LHCN-M2 (cell line): Measurements from ENCODE around the gene PPM1N. TPM values are rescaled to one million over a fixed set of nuclear protein-coding genes. Genes with fewer than 3 reads are reported as not detected.

Experiments used
- DNase-seq: peaks from one replicate; pipeline ENCODE4 v3.0.0-alpha.2; 2012; ENCODE audit warnings: low read depth
- total RNA-seq: library from RNA; depleted of rRNA; stranded (reverse); fragments of >200 nt; gene quantifications from 2 replicates; pipeline ENCODE4 v1.2.3, GENCODE V29; 2014

The PPM1N gene
- total RNA-seq, 1 experiment from 2014 or later = 1.7 TPM

DNA sequence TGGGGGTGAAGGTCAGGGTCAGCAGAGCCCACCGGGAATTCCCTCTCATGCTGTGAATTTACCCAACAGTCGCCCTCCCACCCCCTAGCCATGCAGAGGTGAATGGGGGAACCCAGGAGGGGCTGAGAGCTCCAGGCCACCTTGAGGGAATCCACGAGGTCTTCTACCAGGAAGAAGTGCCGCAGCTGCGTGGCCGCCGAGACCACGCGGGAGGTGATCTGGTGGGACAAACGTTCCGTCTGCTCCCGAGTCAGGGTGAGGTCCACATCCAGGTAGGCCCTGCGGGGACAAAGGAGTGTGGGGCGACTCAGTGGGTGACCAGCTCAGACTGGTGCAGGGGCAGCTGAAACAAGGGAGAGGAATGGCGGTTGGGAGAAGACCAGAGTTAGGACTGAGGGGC lies 9.5 kb upstream of the PPM1N start:
- DNase-seq = no peak

DNA sequence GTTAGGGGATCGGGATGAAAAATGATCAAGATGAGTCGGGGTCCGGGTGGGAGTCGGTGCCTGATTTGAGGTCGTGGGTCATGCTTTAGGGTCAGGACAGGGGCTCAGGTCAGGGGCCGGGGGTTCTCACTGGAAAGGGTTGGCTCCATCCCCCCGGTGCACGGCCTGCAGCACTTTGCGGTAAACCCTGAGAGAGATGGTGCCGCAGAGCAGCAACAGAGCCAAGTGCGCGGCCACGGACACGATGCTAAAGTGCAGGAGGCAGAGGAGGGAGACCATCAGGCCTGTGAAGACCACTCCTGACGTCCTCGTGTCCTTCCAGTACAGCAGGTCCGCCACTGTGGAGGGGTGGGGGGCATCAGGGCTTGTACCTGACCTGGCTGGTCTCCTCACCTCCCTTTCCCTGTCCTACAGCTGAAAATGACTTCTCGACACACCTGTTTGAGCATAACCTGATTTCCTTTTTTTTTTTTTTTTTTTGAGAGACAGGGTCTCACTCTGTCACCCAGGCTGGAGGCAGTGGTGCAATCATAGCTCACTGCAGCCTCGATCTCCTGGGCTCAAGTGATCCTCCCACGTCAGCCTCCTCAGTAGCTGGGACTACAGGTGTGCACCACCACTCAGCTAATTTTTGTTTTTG lies 8.9 kb upstream of the PPM1N start:
- DNase-seq = no peak

DNA sequence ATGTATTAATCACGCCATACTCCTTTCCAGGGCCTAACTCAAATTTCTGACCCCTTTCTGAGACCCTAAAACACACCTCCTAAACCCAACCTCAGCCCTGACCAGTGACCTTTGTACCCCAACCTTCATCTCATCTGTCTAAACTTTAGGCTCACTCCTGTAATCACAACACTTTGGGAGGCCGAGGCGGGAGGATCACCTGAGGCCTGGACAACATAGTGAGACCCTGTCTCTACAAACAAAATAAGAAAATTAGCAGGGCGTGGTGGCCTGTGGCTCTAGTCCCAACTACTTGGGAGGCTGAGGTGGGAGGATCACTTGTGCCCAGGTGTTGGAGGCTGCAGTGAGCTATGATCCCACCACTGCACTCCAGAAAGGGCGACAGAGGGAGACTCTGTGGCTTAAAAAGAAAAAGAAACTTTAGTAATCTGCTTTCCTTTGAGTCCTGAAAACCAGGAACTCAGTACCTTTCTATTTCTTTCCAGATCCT lies 6.1 kb upstream of the PPM1N start:
- no peak for DNase-seq

DNA sequence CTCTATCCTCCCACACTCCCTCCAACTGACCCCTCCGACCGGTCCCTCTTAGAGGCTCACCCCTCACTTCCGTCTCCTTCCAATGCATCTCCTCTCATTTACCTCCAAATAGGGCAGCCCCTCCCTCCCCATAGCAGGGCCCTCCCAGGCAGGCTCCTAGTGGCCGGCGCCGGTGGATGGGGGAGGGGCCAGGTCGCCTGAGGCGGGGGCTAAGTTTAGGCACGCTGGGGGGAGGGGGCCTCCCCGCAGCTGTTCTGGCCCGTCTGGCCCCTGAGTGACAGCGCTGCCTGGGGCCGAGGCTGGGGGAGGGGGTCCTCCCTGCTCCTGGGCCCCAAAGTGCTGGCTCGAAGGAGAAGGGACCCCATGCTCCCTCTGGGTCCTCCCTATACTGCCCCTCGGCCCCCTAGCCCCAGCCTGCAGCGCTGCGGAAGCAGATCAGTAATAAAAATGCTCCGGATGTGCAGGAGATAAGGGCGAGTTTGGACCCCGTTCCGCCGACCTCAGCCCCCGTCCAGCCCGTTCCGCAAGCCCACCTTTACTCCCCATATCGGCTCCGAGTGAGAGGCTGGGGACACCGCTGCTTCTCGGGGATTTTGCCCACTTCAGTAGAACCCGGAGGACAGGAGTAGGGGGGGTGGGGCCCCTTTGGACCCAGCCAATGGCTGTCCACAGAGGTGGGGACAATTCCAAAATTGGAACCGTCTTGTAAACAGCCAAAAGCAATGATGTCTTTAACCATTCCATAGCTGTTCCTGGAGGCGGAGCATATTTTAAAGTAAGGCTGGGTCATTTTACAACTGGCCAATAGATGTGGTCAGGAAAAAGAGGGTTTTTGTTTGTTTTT lies 5.4 kb upstream of the PPM1N start:
- DNase-seq = peak; percentile 86

DNA sequence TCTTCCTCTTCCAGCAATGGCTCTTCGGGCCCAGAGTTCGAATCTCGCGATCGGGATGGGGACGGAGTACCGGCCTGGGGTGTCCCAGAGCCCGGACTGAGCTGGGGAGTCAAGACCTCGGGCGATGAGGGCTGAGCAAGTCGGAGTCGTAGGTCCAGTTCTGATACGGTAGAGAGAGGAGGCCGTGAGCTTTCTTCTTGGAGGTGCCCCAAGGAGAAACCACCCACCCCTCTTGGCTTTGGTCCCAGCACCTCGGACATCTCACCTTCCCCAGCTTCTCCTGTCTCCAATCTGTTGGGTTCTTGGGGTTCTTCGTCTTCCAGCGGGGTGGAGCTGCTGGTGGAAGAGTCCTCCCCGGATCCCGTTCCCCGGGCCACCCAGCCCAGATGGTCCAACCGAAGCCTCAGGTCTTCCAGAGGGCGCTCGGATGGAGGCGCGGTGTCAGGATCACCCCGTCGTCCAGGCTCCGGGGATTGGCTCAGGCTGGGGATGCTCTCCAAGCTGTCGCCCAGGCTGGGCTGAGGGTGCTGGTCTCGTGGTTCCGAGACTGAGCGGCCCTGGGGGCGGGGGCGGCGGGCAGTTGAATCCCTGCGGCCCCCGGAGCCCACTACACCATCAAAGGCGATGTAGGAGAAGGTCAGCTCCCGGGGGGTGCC lies 3.9 kb upstream of the PPM1N start:
- no peak for DNase-seq

DNA sequence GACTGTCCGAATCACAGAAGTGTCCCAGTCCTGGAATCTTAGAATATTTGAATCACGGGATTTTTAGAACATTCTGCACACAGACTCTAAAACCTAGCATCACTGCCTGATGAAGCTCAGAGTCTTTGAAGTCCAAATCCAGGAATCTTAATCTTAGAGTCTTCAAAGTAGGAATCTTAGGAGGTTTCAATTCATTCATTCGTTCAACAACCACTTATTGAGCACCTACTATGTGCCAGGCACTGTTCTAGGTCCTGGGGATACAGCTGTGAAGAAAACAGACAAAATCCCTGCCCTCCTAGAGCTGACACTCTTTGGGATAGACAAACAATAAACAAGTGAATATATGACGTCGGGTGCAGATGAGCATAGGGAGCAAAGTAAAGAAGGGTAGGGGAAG lies 3.1 kb upstream of the PPM1N start:
- DNase-seq = no peak

DNA sequence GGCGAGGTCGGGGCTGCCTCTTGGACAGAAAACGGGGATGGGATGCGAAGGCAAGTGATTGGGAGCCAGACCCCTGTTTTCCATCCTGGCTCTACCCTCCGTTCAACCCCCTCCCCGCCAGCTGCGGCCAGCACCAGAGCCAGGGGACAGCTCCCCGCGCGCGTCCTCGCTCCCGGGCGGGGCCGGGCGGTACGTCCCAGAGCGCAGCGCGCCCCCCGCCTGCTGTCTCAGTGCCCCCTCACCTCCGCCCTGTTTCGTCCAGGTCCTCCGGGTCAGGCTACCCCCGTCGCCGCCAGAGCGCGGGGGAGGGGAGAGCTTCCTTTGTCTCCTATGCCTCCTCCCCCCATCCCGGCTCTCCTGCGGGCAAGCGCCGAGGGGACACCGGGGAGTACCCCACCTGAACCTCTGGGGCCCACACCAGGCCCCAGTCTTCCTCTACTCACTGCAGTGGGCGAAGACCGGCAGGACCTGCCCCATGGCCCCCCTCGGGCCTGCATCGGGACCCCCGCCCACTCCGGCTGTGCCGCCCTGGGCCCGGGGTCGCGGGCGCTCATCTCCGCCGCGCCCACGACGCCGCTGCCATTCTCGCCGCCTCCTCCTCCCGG lies 1.8 kb upstream of the PPM1N start:
- DNase-seq = no peak

DNA sequence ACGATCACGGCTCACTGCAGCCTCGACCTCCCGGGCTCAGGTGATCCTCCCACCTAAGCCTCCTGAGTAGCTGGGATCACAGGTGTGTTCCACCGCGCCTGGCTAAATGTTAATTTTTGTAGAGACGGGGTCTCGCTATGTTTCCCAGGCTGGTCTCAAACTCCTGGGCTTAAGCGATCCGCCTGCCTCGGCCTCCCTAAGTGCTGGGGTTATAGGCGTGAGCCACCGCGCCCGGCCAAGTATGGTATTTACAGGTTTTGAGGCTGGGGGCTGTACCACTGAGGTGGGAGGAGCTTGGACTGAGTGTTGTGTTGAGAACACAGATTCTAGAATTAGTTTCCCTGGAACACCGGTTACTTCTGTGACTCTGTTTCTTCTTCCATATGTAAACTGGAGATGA lies 452 bp upstream of the PPM1N start:
- no peak for DNase-seq

DNA sequence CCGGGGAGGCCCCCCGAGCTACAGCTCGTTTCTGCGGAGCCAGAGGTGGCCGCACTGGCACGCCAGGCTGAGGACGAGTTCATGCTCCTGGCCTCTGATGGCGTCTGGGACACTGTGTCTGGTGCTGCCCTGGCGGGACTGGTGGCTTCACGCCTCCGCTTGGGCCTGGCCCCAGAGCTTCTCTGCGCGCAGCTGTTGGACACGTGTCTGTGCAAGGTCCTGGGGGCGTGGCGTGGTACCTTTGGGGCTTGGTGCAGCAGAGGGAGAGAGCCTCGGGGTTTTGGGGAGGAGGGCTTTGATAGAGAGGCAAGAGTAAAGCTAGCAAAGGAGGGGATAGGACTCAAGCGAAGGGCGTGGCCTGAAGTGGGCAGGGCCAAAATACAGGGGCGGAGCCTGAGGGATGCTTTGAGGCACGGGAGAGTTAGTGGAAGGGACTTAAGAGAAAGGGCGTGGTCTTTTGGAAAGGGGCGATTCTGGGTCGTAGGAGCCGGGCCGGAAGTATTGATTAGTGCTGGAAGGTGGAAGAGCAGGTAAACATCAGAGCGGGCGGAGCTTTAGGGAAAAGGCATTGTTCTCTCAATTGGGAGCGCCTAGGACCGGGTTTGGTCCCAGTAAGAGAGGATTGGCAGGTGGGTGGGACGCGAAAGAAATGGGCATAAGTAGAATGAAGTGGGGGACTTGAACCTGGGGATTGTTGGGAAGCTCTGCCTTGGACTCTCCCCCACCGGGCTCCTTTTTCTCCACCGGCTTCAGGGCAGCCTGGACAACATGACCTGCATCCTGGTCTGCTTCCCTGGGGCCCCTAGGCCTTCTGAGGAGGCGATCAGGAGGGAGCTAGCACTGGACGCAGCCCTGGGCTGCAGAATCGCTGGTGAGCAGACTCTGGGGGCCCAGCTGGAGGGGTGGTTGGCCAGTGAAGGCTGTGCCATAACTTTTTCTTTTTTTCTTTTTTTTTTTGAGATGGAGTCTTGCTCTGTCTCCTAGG lies 1.2 kb downstream of the PPM1N start:
- peak; percentile 26 for DNase-seq

DNA sequence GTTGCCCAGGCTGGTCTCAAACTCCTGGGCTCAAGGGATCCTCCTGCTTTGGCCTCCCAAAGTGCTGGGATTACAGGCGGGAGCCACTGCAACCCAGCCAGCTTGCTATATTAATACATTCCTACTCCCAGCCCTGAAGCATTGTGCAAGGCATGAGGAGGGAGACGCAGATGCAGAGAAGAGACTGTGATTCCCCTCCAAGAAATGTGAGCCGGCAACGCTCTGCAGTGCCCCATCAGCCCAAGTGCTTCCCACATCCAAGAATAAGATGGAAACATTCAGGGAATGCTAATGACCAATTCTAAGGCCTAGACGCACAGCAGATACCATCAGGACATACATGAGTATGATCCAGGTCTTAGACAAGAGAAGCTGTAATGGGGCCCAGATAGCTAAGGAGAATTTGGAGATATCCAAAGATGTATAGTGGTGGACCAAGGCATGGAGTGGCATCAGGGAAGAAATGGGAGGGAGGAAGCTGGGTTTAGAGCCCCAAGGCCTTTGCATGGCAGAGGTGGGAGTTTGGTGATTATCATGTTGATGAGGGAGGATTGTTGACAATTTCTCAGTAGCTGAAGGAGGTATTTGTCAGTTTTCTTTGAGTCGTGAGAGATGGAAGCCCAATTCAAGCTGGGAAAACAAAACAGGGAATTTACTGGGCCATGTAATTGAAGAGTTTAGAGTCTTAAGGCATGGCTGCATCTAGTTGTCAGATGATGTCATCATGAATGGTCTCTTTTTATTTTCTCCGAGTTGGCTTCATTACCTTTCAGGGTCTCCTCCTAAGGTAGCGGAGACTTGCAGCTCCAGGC lies 2.9 kb downstream of the PPM1N start:
- DNase-seq = no peak

DNA sequence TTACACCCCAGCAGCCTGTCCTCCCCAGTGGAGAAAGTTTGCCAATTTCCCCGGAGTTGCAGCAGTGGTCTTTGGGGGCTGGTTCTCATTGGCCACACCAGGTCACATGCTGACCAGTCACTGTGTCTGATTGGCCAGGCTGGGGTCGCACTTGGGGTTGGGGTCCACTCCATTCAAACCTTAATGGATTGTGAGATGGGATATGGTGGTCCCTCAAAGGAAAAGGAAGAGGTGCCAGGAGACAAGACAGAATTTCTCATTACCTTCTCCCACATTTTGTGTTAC lies 3.4 kb downstream of the PPM1N start:
- DNase-seq = no peak

DNA sequence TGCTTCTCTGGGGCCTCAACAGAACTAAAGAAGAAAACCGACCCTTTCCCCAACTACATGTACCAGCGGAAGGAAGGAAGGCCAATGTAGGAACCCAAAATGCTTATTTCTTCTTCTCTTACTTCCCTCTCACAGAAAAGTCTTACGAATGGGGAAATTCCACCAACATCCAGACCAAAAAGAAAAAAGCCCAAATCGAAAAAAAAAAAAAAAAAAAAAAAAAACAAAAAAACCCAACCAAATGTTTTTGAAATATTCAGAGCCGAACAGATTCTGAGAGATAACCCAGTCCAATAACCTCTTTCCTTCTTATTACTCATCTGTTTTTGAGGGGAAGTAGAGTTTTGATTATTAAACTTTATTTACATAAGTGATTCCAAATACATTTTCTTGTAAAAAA lies 3.9 kb downstream of the PPM1N start:
- no peak for DNase-seq

DNA sequence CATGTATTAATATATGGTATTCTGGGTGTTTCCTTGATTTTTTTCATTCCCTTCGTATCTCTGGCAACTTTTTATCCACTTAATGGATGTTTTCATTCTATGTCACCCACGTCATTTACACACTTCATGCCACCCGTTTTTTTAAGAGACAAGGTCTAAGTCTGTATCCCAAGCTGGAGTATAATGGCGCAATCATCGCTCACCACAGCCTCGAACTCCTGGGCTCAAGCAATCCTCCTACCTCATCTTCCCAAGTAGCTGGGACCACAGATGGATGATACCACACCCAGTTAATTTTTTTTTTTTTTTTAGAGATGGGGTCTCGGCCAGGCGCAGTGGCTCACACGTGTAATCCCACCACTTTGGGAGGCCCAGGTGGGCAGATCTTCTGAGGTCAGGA lies 5.7 kb downstream of the PPM1N start:
- DNase-seq = no peak

DNA sequence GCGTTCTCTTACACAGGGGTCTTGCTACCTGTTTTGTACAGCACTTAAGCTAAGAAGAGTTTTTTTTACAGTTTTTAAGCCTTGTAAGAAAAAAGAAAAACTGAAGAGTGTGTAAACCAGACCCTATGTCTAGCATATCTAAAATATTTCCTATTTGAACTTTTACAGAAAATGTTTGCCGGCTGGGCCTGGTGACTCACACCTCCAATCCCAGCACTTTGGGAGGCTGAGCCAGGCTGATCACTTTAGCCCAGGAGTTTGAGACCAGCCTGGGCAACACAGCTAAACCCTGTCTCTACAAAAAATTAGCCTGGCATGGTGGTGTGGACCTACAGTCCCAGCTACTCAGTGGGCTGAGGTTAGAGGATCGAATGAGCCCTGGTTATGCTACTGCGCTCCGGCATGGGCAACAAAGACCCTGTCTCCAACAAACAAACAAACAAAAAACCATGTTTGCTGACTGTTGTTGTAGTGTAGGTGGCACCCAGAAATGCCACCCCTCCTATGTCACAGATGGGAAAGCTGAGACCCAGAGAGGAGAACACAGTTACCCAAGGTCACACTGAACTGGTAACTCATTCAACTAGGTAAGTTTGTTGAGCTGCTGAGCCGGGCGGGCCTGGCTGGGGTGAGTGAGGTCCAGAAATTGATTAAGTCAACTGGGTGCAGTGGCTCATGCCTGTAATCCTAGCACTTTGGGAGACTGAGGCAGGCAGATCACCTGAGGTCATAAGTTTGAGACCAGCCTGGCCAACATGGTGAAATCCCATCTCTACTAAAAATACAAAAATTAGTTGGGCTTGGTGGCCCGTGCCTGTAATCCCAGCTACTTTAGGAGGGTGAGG lies 7.1 kb downstream of the PPM1N start:
- no peak for DNase-seq

DNA sequence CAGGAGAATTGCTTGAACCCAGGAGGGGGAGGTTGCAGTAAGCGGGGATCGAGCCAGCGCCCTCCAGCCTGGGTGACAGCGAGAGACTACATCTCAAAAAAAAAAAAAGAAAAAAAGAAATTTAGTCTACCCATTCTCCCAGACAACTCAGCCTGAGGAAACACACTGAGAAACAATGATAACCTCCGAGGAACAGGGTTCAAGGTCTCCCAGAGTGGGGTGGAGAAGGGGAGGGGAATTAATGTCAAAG lies 7.7 kb downstream of the PPM1N start:
- DNase-seq = no peak

DNA sequence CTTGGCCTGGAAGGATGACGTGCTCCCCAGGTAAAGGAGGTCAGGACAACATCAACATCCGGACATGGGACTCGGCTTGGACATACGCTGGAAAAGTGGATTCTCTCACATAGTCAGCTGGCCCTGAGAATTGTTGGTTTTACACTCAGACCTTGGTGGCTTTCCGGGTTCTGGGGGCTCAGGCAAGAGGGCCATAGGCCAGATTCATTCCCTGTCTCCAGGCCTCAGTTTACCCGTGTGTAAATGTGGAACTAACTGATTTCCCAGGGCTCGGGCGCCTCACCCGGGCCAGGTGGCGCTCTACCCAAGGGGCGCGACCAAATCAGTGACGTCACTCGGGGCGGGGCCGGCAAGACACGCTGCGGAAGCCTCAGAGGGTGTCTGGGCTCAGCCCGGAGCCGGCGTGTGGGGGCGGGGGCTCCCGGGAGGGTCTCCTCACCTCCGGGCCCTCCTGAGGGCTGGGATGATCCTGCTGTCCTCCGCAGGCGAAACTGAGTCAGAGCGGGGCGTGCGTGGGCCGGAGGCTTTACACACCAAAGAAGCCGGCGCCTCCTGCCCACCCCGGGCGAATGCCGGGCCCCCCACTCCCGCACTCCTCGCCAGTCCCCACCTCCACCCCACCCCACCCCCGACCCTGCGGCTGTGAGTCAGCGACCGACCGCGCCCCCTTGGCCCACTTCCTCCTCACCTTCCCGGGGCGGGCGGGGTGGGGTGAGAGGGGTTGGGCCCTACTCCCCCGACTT lies 8.2 kb downstream of the PPM1N start:
- peak; percentile 83 for DNase-seq

DNA sequence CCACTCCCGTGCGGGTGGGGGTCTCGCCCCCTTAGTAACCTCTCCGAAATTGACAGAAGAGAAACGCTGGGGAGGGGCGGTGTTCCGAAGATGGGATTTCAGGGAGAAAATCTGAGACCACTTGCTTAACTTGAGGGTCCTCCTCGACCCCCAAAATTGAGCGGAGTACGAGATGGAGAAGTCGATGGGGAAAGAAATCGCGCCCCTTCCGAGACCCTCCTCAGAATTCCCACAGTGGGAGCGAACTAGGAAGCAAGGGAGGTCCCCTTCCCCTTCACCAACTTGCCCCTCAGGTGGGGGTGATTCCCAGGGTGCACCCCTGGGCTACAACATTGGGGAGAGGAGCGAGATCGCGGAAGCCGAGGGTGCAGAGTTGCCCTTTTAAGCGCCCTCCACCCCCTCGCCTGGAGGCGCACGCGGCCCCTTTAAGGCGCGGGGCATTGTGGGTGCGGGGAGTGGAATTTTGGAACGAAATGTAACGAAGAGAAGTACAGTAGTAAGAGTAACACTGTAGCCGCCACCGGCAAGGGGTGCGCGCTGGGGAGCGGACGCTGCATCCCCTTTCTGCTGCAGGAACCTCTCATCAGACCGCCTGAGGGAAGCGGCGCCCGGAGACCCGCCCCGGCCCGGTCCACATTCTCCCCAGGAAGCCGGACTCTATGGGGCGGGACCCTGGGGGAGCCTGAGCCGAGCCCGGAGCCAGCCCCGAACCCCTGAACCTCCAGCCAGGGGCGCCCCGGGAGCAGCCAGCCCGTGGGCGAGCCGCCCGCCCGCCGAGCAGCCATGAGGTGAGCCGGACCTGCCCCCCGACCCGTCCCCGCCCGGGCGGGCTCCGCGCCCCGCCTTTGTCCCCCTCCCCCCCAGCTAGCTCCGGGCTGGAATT lies 9.0 kb downstream of the PPM1N start, which contains the start of gene VASP:
Gene VASP (plus strand): TSS at position 491 of the 883 bp plus-strand sequence. CDS start 293 bp downstream, at position 784.
- DNase-seq = peak; percentile 82
